ENCODE measurements around the gene STK38L. TPM values are rescaled to one million over a fixed set of nuclear protein-coding genes. Genes with fewer than 3 reads are reported as not detected.

The STK38L gene
- total and polyA plus RNA-seq, 9 of the 15 experiments (the other 6 are each of a cell fraction or from before 2014, with no cell fraction given) = 2.6 to 10.7 (median 6.9) TPM

DNA sequence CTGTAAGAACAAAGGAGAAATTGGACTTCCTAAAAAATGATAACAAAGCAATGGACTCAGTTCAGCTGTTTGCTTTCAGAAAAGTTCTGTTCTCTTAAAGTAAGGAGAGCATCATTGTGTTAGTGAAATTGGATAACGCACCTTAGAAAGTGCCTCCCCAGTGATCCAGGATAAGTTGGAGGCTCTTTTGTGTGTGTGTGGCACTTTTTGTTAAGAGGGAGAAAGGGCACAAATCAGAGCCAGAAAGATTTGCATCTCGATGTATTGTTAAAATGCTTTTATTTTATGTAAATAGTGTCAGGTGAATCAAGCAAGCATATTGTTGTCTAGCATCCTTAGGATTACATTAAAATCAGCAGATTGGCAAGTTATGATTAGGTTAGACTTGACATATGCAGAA, 2.1 kb downstream of the STK38L start:
- ATAC-seq (no peak), DNase-seq (ENCODE audit: extremely low read depth in 1 of 4, low spot score in 3 of 4) (no peak), FAIRE-seq (no peak)
- 71% methylated on average over 2 of the region's 2 CpGs for whole genome bisulfite sequencing (ENCODE audit: insufficient coverage, low coverage, missing lambda C conversion rate)
- no peak overlapping the region for H3K4me2 ChIP-seq (ENCODE audit: insufficient read depth, low read length)
- ChIA-PET CTCF (ENCODE audit: low intra/inter-chr PET ratio) (no interaction called here), POLR2A (no interaction called here)
- H4K20me1 ChIP-seq (replicated peaks; ENCODE audit: control insufficient read depth, insufficient read depth, low read length) = no peaks in the 10 kb centered on the region
- H3K9ac ChIP-seq (ENCODE audit: insufficient read depth in 1 of 2, low read depth in 2 of 2, low read length in 2 of 2) = no peak overlapping the region
- H3K4me1 ChIP-seq (replicated peaks in 1 of 2; ENCODE audit: control insufficient read depth in 2 of 2, insufficient read depth in 2 of 2, low read length in 2 of 2) = peaks cover 10 to 11% of the 10 kb centered on the region in 2 experiments
- no peak for TF ChIP-seq HNRNPL (IDR thresholded peaks at IDR 0.05; ENCODE audit: low read depth, low read length)
- TF ChIP-seq SP1 (CRISPR knock-in tag; IDR thresholded peaks at IDR 0.05) = no peak
- TF ChIP-seq CBX3 (IDR thresholded peaks at IDR 0.05; ENCODE audit: borderline replicate concordance in 1 of 2, low read length in 2 of 2) = no peak
- no peak for TF ChIP-seq ZNF77 (CRISPR knock-in tag; IDR thresholded peaks at IDR 0.05)
- no peak for TF ChIP-seq THRAP3 (IDR thresholded peaks at IDR 0.05; ENCODE audit: borderline replicate concordance)
- no peak for TF ChIP-seq FUS (optimal IDR thresholded peaks at IDR 0.05; ENCODE audit: low read depth, low read length)
- no peak for TF ChIP-seq SMAD1 (IDR thresholded peaks at IDR 0.05; ENCODE audit: low read depth, low read length, partially characterized antibody)
- TF ChIP-seq PHF8 (IDR thresholded peaks at IDR 0.05; ENCODE audit: borderline replicate concordance, low read length) = no peak
- TF ChIP-seq ZSCAN32 (CRISPR knock-in tag; IDR thresholded peaks at IDR 0.05) = no peak
- TF ChIP-seq, protein P1, sequence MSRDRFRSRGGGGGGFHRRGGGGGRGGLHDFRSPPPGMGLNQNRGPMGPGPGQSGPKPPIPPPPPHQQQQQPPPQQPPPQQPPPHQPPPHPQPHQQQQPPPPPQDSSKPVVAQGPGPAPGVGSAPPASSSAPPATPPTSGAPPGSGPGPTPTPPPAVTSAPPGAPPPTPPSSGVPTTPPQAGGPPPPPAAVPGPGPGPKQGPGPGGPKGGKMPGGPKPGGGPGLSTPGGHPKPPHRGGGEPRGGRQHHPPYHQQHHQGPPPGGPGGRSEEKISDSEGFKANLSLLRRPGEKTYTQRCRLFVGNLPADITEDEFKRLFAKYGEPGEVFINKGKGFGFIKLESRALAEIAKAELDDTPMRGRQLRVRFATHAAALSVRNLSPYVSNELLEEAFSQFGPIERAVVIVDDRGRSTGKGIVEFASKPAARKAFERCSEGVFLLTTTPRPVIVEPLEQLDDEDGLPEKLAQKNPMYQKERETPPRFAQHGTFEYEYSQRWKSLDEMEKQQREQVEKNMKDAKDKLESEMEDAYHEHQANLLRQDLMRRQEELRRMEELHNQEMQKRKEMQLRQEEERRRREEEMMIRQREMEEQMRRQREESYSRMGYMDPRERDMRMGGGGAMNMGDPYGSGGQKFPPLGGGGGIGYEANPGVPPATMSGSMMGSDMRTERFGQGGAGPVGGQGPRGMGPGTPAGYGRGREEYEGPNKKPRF (IDR thresholded peaks at IDR 0.05; ENCODE audit: low read depth, low read length) = no peak
- H3K79me2 ChIP-seq (ENCODE audit: control insufficient read depth, insufficient read depth, low read length) = no peaks in the 10 kb centered on the region
- H3K27me3 ChIP-seq (ENCODE audit: control insufficient read depth in 2 of 2, insufficient read depth in 2 of 2, low read length in 2 of 2) = no peaks in the 10 kb centered on the region
- in situ Hi-C loops (cut with MboI) (no loop called here), intact Hi-C loops (cut with micrococcal nuclease) (loop anchor here (10.0 kb wide), 1 partner anchor 231 kb away; the partner anchor contains the start of gene TM7SF3)
- BruUV-seq (replicated peaks) = no TSS peak
- no peaks in the 10 kb centered on the region for H3K9me1 ChIP-seq (ENCODE audit: control insufficient read depth, insufficient read depth, low read length)
- H2AFZ ChIP-seq (ENCODE audit: low read depth, low read length) = no peak overlapping the region
- H3K9me3 ChIP-seq (replicated peaks; ENCODE audit: control insufficient read depth, insufficient read depth, low read depth, low read length) = peaks cover 2% of the 10 kb centered on the region; the same call in 1 of the 2 replicates
- no peak overlapping the region for H3K27ac ChIP-seq (ENCODE audit: extremely low read depth, low read depth, low read length)
- H3K4me3 ChIP-seq = no peak overlapping the region
- H3K36me3 ChIP-seq (ENCODE audit: control insufficient read depth, insufficient read depth, low read length) = no peaks in the 10 kb centered on the region

All from K562 (cell line).